GM19438 (cell line): ENCODE measurements around the gene MEIOSIN.
"Not testable (repeated sequence)": the region's sequence is repeated elsewhere in the genome, so short reads cannot be mapped to it uniquely, and the experiment has no call there.

ENCODE experiments used
- ATAC-seq: cut with Tn5 transposase; IDR thresholded peaks from one replicate; pipeline ENCODE4 v1.9.1; 2021; ENCODE audit warnings: low read depth; ENCODE audit not compliant: unreplicated experiment

Gene MEIOSIN

DNA sequence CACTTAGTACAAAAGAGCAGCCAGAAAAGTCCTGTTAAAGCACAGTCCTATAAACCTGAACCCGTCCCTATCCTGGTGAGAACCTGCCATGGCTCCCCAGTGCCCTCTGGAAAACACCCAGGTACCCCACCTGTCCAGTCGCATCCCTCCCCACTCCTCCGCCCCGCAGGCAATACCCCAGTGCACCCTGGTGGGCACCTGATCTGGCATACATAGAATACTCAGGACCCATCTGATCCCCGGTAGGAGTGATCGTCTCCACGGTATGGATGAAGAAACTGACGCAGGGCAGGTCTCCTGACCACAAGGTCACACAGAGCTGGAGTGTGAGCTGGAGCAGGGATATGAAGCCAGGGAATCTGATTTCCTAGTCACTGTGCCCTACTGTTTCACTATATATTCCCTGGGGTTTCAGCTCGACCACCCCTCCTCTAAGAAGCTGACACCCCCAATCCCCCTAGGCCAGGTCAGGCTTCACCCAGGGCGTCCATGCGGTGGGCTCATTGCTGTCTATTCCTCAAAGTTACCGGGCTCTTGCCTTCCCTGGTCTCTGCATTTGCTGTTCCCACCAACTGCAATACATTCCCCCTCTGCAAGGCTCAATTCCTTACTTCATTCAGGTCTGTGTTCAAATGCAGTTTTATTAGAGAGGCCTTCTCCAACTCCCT lies 15.1 kb upstream of the MEIOSIN start:
- ATAC-seq, result no peak

DNA sequence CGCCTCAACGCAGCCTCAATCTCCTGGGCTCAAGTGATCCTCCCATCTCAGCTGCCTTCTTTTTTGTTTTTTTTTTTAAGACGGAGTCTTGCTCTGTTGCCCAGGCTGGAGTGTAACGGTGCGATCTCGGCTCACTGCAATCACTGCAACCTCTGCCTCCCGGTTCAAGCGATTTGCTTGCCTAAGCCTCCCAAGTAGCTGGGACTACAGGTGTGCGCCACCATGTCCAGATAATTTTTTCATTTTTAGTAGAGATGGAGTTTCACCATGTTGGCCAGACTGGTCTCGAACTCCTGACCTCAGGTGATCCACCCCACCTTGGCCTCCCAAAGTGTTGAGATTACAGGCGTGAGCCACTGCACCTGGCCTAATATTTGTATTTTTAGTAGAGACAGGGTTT lies 13.2 kb upstream of the MEIOSIN start:
- not testable (repeated sequence) for ATAC-seq

- not testable (repeated sequence) for ATAC-seq
These were observed 4.6 kb upstream of the MEIOSIN start for GRCh38 chr19:45728683-45729082.

- ATAC-seq, result no peak
These were observed 3.4 kb upstream of the MEIOSIN start for GRCh38 chr19:45729800-45730290.

- peak; percentile 88 for ATAC-seq
These were observed 2.6 kb upstream of the MEIOSIN start, which contains the start of gene FBXO46 for GRCh38 chr19:45730368-45731288. FBXO46 (minus strand) TSS chr19:45730896; CDS start chr19:45713495, 17,401 bp downstream.

GRCh38 chr19:45739498-45740439 lies 6.5 kb downstream of the MEIOSIN start:
- ATAC-seq, result no peak

- no peak for ATAC-seq
These were observed 9.7 kb downstream of the MEIOSIN start for GRCh38 chr19:45742969-45743368.

DNA sequence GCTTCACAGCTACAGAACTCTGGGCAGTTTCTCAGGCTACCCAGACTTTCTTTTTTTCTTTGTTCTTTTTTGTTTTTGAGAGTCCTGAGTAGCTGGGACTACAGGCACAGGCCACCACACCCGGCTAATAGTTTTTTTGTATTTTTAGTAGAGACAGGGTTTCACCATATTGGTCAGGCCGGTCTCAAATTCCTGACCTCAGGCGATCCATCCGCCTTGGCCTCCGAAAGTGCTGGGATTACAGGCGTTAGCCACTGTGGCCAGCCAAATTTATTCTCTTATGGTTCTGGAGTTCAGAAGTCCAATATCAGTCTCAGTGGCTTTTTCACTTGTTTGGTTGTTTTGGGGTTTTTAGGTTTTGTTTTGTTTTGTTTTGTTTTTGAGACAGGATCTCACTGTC lies 12.4 kb downstream of the MEIOSIN start:
- ATAC-seq, result no peak

DNA sequence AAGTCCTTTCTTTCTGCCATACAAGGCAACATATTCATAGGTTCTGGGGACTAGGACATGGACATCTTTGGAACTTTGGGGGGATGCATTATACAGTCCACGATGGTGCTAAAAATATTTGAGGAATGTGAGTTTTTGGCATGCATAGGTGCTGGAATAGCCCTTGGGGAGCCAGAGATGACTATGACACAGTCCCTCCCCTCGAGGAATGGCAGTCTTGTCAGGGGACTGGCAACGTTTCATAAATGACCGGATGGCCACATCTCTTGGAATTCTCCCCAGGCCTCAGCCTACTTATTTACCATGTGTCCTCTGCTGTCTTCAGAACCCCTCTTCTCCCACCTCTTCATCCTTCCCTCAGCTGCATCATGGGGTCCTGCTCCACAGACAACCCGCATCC lies 13.6 kb downstream of the MEIOSIN start:
- ATAC-seq, result no peak

GRCh38 chr19:45747513-45747912 lies 14.3 kb downstream of the MEIOSIN start:
- no peak for ATAC-seq

GRCh38 chr19:45751483-45751882 lies 18.2 kb downstream of the MEIOSIN start:
- not testable (repeated sequence) for ATAC-seq

GRCh38 chr19:45752639-45753038 lies 19.4 kb downstream of the MEIOSIN start:
- ATAC-seq, result no peak

GRCh38 chr19:45753548-45753947 lies 20.3 kb downstream of the MEIOSIN start:
- ATAC-seq, result no peak

- ATAC-seq, result no peak
These were observed 21.1 kb downstream of the MEIOSIN start for GRCh38 chr19:45754323-45754722.

GRCh38 chr19:45757695-45758094 lies 24.5 kb downstream of the MEIOSIN start:
- no peak for ATAC-seq

DNA sequence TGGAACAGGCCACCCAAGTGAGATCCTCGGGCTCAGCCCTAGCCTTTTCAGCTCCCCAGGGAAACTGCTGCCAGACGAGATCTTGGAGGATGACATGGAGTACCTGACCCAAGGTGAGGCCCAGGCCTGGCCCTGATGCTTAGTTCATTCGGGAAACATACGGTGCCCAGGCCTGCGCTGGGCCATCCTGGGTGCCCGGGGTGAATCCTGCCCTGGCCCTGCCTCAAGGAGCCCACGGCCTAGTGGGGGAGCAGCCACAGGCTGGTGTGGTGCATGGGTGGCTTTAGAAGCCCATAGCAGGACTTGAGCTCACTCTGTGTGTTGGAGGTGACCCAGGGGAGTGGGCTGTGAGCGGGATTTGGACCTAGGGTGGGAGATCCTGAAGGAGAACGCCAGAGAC lies 25.7 kb downstream of the MEIOSIN start:
- ATAC-seq, result no peak

- ATAC-seq, result no peak
These were observed 28.5 kb downstream of the MEIOSIN start for GRCh38 chr19:45761714-45762113.

GRCh38 chr19:45762870-45763631 lies 29.8 kb downstream of the MEIOSIN start:
- no peak for ATAC-seq

DNA sequence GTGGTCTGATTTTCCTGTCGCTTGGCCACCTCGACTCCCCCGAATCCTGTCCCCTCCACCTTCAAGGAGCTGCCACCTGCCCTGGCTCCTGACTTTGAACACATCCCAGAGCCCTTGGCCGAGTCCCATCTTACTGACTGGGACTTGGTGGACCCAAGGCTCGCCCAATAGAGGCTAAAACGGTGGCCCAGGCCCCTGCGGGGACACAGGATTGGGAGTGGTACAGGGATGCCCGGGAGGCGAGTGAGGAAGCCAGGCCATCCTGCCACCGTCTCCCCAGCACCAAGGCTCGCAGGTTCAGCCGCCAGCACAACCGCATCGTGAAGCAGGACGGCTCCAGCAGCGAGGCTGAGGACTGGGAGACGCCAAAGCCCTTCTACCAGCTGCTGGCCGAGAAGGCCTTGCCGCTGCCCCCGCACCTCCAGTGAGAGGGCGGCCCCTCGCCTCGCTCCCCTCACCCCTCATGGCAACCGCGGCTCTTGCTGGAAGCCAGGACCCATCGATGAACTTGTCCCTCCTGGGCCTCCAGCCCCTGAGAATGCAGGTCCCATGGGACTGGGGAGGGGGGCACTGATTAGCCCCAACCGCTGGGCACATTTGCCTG lies 30.6 kb downstream of the MEIOSIN start:
- ATAC-seq, result no peak
